Cardiac septum (tissue), 1 donor: Measurements from ENCODE around the gene RILPL1. TPM values are rescaled to one million over a fixed set of nuclear protein-coding genes. Genes with fewer than 3 reads are reported as not detected.
"Not testable (repeated sequence)": the region's sequence is repeated elsewhere in the genome, so short reads cannot be mapped to it uniquely, and the experiment has no call there.

Experiments
- DNase-seq: peaks from one replicate; pipeline ENCODE4 v3.0.0-alpha.2; 2020; ENCODE audit warnings: low spot score
- intact Hi-C: fragments of 100-400 bp; cut with DNase I; formaldehyde crosslinking; loops from one replicate; pipeline ENCODE4 v1.14.0; 2022
- total RNA-seq: library from RNA; stranded (reverse); fragmentation: NEBNext Ultra II Directional; extraction: Animal tissue kit (Norgen Biotek cat#: 25700); gene quantifications from one replicate; pipeline ENCODE4 v1.2.1, GENCODE V29; 2021
- donor health status: DM: no; HTN: no; CAD: no.

Gene RILPL1
- total RNA-seq, 1 donor from 2014 or later, result 85.3 TPM

DNA sequence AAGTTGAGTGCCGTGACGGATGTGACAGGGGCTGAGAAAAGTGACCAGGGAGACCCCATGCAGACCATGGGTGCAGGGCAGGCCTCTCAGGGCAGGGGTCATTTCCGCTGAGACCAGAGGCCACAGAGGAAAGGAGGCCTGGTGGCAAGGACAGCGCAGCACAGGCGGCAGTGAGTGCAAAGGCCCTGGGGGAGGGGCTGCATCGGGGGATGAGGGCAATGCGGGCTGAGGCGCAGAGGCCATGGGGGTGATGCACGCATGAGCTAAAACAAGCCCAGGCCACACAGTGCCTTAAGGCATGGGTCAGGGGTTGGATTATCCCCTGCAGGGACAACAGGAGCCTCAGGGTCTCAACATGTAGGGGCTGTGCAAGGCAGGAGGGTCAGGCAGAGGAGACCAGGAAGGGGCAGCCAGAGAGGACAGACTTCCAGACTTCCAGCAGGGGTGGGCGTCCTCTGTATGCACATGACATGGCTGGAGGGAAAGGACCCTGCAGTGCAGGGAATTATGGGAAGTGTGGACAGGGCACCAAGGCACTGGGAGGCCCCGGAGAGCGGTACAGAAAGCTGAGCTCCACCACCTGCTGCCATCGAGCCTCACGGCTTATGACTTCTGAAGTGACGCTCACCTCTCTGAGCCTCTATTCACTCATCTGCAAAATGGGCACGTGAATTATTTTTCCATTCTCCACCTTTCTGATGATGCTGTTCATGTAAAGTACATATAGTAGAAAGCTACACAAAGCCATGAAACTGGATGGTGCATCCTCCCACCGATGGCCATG lies 27.3 kb downstream of the RILPL1 start:
- no peak for DNase-seq
- intact Hi-C loops, result no loop called here

DNA sequence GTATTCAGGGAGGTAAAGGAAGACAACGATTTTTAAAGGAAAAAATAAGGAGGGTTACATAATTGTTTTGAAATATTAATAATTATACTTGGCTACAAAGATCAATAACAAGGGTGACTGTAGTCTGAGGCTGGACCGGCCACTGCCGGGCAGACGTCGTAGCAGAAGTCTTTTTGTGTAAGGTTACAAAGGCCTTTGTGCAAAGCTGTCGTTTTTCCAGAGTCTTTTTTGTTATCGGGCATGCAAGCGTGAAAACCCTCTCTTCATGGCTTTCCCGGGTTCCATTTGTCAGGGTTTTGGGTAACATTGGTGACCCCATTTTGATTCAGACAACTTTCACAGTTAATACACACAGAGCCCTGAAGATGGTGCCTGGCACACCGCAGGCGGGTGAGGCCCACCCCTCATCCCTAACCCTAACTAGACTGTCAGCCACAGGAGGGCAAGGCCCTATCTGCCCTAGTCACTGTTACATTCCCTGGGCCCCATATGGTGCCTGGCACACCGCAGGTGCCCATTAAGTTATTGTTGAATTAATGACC lies 31.3 kb downstream of the RILPL1 start:
- intact Hi-C loops, result no loop called here
- DNase-seq, result no peak

DNA sequence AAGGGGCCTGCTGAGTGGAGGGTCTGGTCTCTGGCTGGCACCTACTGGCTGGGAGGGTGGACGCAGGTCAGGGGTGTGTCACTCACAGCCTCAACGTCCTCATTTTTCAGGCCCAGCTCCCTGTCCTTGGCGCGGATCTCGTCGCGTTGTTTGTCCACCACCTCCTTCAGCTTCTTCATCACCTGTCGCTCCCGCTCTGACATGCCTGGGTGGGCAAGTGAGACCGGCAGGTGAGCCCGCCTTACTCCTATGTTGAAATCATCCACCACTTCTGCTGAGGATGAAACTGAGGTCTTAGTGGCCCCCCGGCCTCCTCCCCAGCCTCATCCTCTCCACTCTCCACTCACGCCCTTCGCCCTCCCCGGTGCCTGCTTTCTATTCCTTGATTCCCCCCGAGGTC lies 34.2 kb downstream of the RILPL1 start:
- intact Hi-C loops, result no loop called here
- DNase-seq, result no peak

DNA sequence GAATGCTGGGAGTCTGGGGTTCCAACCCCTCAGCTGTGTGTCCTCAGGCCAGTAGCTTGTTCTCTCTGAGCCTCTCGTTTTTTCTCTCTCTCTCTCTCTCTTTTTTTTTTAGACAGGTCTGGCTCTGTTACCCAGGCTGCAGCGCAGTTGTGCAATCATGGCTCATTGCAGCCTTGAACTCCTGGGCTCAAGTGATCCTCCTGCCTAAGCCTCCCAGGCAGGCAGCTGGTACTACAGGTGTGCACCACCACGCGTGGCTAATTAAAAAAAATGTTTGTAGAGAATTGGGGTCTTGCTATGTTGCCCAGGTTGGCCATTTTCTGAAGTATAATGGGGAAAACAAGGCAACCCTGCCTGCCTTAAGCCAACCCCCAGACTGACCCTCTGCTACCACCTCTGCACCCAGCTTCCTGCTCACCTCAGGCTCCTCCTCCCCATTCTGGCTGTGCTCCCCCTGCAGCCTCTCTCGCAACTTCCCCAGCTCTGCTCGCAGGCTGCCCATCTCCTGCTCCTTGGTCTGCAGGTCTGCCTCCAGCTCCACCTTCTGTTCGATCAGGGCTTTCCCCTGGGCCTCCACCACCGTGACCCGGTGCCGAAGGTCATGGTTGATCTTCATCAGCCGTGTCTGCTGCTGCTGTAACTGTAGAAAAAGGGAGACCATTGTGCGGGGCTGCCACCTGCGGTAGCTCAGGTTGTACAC lies 35.2 kb downstream of the RILPL1 start:
- DNase-seq, result no peak
- intact Hi-C loops, result no loop called here

DNA sequence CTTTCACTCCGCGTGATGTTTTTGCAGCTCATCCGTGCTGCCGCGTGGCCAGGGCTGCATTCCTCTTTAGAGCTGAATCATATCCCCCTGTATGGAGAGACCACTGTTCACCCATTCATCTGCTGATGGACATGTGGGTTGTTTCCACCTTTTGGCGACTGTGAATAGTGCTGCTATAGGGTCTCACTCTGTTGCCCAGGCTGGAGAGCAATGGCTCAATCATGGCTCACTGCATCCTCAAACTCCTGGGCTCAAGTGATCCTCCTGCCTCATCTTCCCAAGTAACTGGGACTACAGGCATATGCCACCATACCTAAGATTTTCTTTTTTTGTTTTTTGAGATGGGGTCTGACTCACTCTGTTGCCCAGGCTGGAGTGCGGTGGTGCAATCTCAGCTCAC lies 36.5 kb downstream of the RILPL1 start:
- no peak for DNase-seq

DNA sequence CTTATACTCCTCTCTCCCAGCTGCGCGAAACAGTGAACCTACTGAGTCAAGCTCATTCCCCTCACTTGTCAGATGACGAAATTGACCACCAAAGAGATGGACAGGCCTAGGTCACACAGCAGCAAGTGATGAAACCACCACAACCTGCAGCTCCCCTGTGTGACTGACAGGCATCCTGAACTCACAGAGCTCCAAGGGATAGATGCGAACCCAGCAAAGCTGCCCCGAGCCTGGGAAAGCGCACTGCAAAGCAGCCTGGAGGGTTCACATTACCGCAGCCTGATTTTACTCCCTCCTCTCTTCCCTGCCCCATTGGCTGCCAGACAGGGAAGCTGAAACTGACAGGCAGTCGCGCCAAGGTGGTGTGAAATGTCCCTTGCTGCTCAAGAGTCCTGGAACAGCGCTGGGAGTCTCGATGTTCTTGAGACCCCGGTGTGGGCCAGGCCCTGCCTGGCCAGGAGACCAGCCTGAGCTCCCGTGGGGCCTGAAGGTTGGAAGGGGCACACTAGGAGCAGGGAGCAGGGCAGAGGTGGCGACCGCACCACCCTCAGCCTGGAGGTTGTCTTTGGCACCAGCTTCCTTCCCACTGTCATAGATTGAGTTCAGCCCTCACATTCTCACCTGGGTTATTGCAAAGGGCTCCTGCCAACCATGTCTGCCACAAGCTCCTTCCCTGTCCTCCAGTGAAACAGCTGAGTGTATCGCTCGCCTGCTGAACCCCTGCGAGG lies 39.2 kb downstream of the RILPL1 start:
- intact Hi-C loops, result no loop called here
- no peak for DNase-seq

More for the DNA sequence above, 36.5 kb downstream of the RILPL1 start:
- intact Hi-C loops, result no loop called here

DNA sequence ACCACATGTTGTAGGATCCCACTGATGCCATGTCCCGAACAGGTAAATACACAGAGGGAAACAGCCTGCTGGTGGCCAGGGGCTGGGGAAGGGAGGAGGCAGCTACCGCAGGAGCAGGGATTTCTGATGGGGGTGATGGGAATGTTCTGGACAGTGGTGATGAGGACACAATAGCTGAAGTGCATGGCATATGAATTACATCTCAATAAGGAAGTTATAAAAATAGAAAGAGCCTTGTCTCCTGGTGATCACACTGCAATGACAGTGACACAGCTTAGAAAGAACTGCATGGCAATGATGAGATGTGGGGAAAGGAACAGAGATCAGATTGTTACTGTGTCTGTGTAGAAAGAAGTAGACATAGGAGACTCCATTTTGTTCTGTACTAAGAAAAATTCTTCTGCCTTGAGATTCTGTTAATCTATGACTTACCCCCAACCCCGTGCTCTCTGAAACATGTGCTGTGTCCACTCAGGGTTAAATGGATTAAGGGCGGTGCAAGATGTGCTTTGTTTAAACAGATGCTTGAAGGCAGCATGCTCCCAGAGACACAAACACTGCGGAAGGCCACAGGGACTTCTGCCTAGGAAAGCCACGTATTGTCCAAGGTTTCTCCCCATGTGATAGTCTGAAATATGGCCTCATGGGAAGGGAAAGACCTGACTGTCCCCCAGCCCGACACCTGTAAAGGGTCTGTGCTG lies 41.0 kb downstream of the RILPL1 start:
- not testable (repeated sequence) for DNase-seq

DNA sequence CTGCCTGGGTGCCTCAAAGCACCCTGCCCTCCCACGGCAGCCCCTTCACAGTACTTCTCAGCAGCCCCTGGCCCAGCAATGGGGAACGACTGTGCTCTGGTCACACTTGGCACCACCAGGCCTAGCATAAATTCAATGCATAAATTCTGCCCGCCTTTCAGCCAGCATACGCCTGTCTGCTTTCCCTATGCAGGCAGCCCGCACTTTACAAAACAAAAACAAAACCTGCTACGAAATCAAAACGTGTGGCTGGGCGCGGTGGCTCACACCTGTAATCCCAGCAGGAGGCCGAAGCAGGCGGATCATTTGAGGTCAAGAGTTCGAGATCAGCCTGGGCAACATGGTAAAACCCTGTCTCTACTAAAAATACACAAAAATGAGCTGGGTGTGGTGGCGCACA lies 42.0 kb downstream of the RILPL1 start:
- DNase-seq, result no peak
- intact Hi-C loops, result no loop called here

More for the DNA sequence above, 41.0 kb downstream of the RILPL1 start:
- intact Hi-C loops, result not testable (repeated sequence)

DNA sequence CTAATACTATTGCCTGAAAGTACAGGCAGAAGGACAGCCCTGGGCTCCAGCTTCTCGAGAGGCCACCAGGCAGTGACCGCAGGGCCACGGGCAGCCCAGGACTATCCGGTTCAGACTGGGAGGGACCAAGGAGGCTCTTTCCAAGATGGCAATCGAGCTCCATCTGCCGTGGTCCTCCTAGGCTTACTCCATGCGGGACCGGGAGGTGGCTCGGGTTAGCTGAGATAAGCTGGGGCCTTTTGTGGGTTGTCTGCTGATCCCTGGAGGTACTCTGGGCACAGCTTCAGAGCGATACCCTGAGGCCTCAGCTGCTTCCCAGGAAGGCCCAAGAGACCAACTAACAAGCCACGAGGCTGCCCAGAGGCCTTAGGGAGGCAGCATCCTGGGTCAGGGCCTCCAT lies 42.5 kb downstream of the RILPL1 start:
- intact Hi-C loops, result no loop called here
- no peak for DNase-seq

DNA sequence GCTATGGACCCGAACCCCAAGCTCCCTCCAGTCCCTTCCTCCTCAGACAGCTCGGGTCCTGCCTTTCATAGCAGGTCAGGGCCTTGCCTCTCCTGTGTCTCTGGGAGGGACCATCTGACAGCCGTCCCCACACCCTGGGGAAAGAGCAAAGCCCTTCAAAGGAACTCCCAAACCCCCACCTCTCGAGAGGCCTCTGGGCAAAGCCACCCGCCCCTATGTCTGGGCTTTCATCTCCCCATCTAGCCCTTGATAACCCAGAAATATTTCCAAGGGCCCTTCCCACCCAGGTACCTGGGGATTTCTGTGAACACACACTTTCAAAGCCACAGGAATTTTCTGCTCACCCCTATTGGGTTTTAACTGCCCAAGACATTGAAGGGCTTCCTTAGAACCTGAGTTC lies 43.4 kb downstream of the RILPL1 start:
- no peak for DNase-seq
- intact Hi-C loops, result no loop called here

DNA sequence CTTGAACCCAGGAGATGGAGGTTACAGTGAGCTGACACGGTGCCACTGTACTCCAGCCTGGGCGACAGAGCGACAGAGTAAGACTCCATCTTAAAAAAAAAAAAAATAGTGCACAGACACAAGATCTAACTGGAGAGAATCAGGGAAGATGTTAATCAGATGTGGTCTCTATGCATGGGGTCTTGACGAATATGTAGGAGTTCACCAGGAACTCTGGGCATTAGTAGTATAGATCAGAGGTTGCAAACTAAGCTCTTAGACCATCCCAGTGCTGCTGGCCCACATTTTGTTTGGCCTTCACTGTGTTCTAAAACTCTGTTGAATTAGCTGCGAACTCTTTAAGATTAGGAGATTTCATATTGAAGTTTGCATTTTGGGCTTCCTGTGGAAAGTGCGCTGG lies 43.9 kb downstream of the RILPL1 start:
- DNase-seq, result no peak
- intact Hi-C loops, result no loop called here

DNA sequence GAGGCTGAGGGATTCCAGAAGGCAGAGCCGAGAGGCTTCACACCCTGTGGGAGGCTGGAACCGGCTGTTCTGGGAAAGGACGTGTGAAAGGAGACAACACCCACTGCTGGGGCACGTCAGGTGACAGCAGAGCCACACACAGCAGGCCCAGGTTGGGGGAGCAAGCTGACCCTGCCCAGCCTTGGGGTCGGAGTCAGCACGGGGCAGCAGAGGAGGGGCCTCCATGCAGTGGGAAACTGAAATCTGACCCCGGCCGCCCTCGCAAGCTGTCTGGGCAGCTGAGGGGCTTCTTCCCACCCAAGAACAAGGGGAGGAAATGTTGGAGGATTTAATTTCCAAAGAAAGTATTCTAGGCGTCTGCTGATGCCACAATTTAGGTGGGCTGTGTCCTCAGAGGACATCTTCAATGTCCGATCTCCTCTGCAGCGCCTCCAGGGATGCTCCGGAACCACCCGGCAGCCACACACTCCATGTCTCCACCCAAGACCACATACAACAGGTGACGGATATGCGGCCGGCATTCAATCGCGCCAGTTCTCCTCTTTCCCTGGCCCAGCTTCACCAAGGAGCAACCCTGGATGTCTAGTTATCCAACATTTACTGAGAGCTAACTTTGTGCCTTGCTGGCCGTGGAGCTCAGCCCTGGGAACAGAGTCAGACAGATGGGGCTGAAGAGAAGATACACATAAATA lies 44.8 kb downstream of the RILPL1 start:
- intact Hi-C loops, result no loop called here
- DNase-seq, result no peak

DNA sequence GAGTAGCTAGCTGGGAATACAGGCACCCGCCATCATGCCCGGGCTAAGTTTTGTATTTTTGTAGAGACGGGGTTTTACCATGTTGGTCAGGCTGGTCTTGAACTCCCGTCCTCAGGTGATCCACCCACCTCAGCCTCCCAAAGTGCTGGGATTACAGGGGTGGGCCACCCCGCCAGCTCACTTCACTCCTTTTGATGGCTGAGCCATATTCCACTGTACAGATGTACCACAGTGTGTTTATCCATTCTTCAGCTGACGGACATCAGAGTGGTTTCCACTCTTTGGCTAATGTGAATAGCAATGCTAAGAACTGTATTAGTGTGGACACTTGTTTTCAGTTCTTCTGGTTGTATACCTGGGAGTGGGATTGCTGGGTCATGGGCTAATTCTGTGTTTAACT lies 46.1 kb downstream of the RILPL1 start:
- intact Hi-C loops, result no loop called here
- no peak for DNase-seq

DNA sequence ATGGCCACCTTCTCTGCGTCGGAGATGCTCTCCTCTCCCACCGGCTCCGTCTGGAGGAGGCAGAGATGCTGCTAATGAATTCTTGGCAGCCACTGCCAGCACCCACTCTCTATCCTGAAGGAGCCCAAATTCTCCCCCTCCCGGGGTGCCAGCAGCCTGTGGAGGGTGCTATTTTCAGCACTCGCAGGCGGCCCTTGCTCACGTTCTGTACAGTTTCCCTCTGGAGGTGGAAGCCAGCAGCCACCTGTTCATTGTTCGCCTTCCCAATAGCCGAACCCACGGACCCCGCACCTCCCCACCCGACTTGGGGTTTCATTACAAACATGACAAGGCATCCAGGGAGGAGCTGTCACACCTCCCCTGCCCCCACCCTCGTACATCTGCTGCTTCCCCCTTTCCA lies 47.8 kb downstream of the RILPL1 start:
- DNase-seq, result no peak
- intact Hi-C loops, result no loop called here

DNA sequence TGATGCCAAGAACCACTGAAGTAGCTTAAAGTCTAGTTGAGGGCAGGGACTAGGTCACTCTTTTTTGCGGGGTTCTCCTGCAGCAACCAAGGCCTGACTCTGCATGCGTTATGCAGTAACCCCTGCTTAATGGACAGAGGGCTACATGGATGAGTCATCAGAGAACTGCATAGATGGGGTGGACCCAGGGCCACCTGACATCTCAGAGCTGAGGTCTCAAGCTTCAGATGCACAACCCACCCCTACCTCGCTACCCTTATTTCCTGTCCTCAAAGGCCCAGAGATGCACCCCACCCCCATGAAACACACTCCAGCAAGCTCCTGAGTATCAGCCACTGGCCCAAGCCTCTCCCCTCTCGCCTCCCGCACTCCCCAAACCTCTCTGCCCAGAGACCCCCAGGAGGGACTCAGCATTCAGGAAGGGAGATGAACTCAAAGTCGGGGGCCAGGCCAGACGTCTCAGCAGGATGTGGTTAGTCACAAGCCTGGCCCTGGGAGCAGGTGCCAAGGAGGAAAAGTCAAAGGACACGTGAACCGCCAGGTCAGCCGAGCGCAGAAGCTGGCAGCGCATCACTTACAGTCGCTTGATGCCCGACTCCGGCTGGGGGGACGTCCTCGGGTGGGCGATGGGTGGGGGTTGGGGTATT lies 49.8 kb downstream of the RILPL1 start:
- no peak for DNase-seq
- intact Hi-C loops, result no loop called here

DNA sequence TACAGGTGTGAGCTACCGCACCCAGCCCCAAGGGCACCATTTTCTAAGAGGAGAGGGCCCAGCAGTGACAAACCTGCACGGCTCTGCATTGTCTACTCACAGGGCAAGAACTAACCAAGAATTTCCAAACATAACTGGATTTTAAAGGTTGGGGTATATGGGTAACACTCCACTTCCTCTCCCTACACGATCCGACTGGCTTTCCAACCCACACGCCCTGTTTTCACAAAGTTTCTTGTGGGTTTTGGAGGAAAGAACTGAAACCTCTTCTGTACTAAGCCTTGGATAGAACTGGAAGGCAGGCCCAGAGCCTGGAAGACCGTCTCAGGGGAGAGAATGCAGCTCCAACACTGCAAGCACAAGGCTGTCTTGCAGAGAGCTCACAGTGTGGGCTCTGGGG lies 50.6 kb downstream of the RILPL1 start:
- no peak for DNase-seq
- intact Hi-C loops, result no loop called here

DNA sequence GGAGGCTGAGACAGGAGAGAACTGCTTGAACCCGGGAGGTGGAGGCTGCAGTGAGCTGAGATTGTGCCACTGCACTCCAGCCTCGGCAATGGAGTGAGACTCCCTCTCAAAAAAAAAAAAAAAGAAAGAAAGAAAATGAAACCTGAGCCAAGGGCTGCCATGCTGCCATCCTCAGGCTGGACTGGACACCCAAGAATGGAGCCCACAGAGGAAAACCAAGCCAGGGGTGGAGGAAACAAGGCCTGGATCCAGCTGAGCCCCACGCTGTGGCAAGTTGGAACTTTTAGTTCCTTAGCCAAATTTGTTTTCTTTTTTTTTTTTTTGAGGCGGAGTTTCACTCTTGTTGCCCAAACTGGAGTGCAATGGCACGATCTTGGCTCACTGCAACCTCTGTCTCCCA lies 52.3 kb downstream of the RILPL1 start:
- intact Hi-C loops, DNase-seq: not testable (repeated sequence)

DNA sequence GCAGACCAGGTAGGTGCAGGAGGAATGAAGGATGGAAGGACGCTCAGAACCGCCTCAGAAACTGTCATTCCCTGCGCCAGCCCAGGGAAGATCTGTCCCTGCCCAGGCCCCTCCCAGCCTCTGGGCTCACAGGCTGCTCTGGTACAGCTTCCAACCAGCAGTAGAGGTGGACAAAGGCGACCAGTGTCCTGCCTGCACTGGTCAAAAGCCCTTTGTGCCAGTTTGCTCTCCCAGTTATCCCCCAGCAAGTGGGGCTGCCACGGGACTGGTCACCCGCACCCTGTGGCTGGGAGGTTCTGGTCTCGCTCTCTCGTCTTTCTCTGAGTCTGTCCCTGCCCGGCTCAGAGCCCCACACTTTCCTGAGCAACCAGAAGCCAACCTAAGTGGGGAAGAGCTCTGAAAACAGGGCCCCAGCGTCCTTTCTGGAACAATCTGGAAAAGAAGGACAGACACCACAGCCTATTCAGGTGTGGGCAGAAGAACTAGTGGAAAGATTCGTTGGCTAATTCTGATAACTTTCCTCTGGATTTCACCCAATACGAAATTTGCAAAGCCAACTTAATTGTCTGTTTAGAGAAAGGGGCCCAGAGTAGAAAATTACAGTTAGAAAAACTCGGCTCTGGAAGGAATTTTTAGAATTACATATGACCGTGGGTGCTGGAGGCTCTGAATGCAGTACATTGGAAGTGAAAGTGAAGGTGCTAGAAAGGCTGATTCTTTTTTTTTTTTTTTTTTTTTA lies 53.9 kb downstream of the RILPL1 start:
- no peak for DNase-seq

More for the DNA sequence above, 53.9 kb downstream of the RILPL1 start:
- intact Hi-C loops, result no loop called here
